Vagina (tissue), 2 donors: ENCODE results near the gene RPS25. TPM values are rescaled to one million over a fixed set of nuclear protein-coding genes. Genes with fewer than 3 reads are reported as not detected.
"Not testable (repeated sequence)": the region's sequence is repeated elsewhere in the genome, so short reads cannot be mapped to it uniquely, and the experiment has no call there.

Experiments used
- DNase-seq, 2 donors: peaks; one replicate each; pipeline ENCODE4 v3.0.0-alpha.2; 2017; ENCODE audit errors: extremely low spot score in 2 of 2
- H3K27ac ChIP-seq: fragments of 200-600 bp; sonication (generic); one replicate; pipeline ENCODE4 v1.5.1; 2019
- H3K27me3 ChIP-seq: fragments of 200-600 bp; sonication (generic); one replicate; pipeline ENCODE4 v1.5.1; 2019
- H3K36me3 ChIP-seq, 2 donors: fragments of 200-600 bp; sonication (generic); one replicate each; pipeline ENCODE4 v1.5.1; 2017 to 2019
- H3K4me1 ChIP-seq: fragments of 200-600 bp; sonication (generic); one replicate; pipeline ENCODE4 v1.5.1; 2019
- H3K4me3 ChIP-seq, 2 donors: fragments of 200-600 bp; sonication (generic); 1 replicate in 1 of 2; 2 replicates in 1 of 2; pipeline ENCODE4 v1.5.1; 2016 to 2019
- H3K9me3 ChIP-seq: fragments of 200-600 bp; sonication (generic); one replicate; pipeline ENCODE4 v1.5.1; 2019
- CTCF ChIP-seq, 3 experiments: fragments of 450-650 bp in 2 of 3; fragments of 200-600 bp in 1 of 3; sonication (generic) in 1 of 3; IDR thresholded peaks; one replicate each; pipeline ENCODE4 v1.5.1; 2017 to 2019; ENCODE audit warnings: antibody characterized with exemption in 3 of 3, mild to moderate bottlenecking in 2 of 3, moderate library complexity in 2 of 3
- POLR2A ChIP-seq, 2 donors: fragments of 450-650 bp; IDR thresholded peaks; one replicate each; pipeline ENCODE4 v1.6.1; 2017; ENCODE audit warnings: antibody characterized with exemption in 2 of 2, mild to moderate bottlenecking in 2 of 2, moderate library complexity in 2 of 2
- POLR2AphosphoS5 ChIP-seq, 2 donors: sonication (generic); formaldehyde crosslinking; IDR thresholded peaks; one replicate each; pipeline ENCODE4 v1.9.0; 2017; ENCODE audit warnings: antibody characterized with exemption in 2 of 2, mild to moderate bottlenecking in 2 of 2, low read depth in 1 of 2; ENCODE audit not compliant: insufficient read depth in 1 of 2
- intact Hi-C: fragments of 100-400 bp; cut with DNase I; formaldehyde crosslinking; loops from one replicate; pipeline ENCODE4 v1.15.1; 2023
- total RNA-seq: library from RNA; depleted of rRNA; stranded (reverse); fragments of >200 nt; gene quantifications from one replicate; pipeline ENCODE4 v1.2.3, GENCODE V29; 2016

RPS25 gene
- total RNA-seq, 1 donor from 2014 or later = 1,843 TPM

- Histone ChIP-seq H3K36me3 (no peaks in the 10 kb centered on the region), H3K4me3 (no peak overlapping the region), H3K27ac (no peak overlapping the region), H3K27me3 (no peaks in the 10 kb centered on the region), H3K9me3 (no peaks in the 10 kb centered on the region), H3K4me1 (no peaks in the 10 kb centered on the region)
- intact Hi-C loops = no loop called here
- no peak for TF ChIP-seq POLR2AphosphoS5 (IDR thresholded peaks at IDR 0.05; ENCODE audit: insufficient read depth in 1 of 2, low read depth in 1 of 2)
- TF ChIP-seq POLR2A (IDR thresholded peaks at IDR 0.05) = no peak
- no peak for TF ChIP-seq CTCF (IDR thresholded peaks at IDR 0.05)
- no peak for DNase-seq
Measured at GRCh38 chr11:118988280-118988679, 29.9 kb downstream of the RPS25 start.

- no peak overlapping the region for H3K27ac ChIP-seq
- TF ChIP-seq CTCF (IDR thresholded peaks at IDR 0.05) = no peak
- H3K4me3 ChIP-seq = no peak overlapping the region
- no peaks in the 10 kb centered on the region for H3K36me3 ChIP-seq
- H3K4me1 ChIP-seq = no peaks in the 10 kb centered on the region
- no peaks in the 10 kb centered on the region for H3K9me3 ChIP-seq
- DNase-seq = no peak
- H3K27me3 ChIP-seq = no peaks in the 10 kb centered on the region
- intact Hi-C loops = no loop called here
Measured at GRCh38 chr11:118984825-118985224, 33.3 kb downstream of the RPS25 start.

- H3K9me3 ChIP-seq, H3K36me3 ChIP-seq, intact Hi-C loops, H3K27me3 ChIP-seq, H3K4me1 ChIP-seq, DNase-seq, H3K27ac ChIP-seq, H3K4me3 ChIP-seq: not testable (repeated sequence)
Measured at GRCh38 chr11:118984337-118984736, 33.8 kb downstream of the RPS25 start.

GRCh38 chr11:118980191-118980881 is 37.8 kb downstream of the RPS25 start:
- no peak for DNase-seq

GRCh38 chr11:118979434-118979833 is 38.7 kb downstream of the RPS25 start:
- H3K4me3 ChIP-seq = no peak overlapping the region
- H3K9me3 ChIP-seq = no peaks in the 10 kb centered on the region
- H3K4me1 ChIP-seq = no peaks in the 10 kb centered on the region
- no peak overlapping the region for H3K27ac ChIP-seq
- no peak for DNase-seq
- H3K36me3 ChIP-seq = no peaks in the 10 kb centered on the region
- intact Hi-C loops = no loop called here
- no peaks in the 10 kb centered on the region for H3K27me3 ChIP-seq
- TF ChIP-seq CTCF (IDR thresholded peaks at IDR 0.05) = no peak
- no peak for TF ChIP-seq POLR2A (IDR thresholded peaks at IDR 0.05)
- no peak for TF ChIP-seq POLR2AphosphoS5 (IDR thresholded peaks at IDR 0.05; ENCODE audit: insufficient read depth in 1 of 2, low read depth in 1 of 2)

More at GRCh38 chr11:118980191-118980881, 37.8 kb downstream of the RPS25 start:
- H3K27ac ChIP-seq = no peak overlapping the region
- no peaks in the 10 kb centered on the region for H3K27me3 ChIP-seq
- no peaks in the 10 kb centered on the region for H3K36me3 ChIP-seq
- H3K9me3 ChIP-seq = no peaks in the 10 kb centered on the region
- TF ChIP-seq POLR2A (IDR thresholded peaks at IDR 0.05) = no peak
- TF ChIP-seq POLR2AphosphoS5 (IDR thresholded peaks at IDR 0.05; ENCODE audit: insufficient read depth in 1 of 2, low read depth in 1 of 2) = no peak
- no peak for TF ChIP-seq CTCF (IDR thresholded peaks at IDR 0.05)
- no peak overlapping the region for H3K4me3 ChIP-seq
- intact Hi-C loops = no loop called here
- no peaks in the 10 kb centered on the region for H3K4me1 ChIP-seq
